Brain microvascular endothelial cell (primary cell): Measurements from ENCODE around the gene CLCA2.

ENCODE experiments used
- DNase-seq: peaks from one replicate; pipeline ENCODE4 v3.0.0-alpha.2; 2020
- H3K27ac ChIP-seq: fragments of 250-450 bp; sonication (Bioruptor Pico); 2 replicates; pipeline ENCODE4 v1.5.1; 2020; ENCODE audit warnings: mild to moderate bottlenecking, moderate library complexity
- H3K27me3 ChIP-seq: fragments of 250-450 bp; sonication (Bioruptor Pico); replicated peaks from 2 replicates; pipeline ENCODE4 v1.5.1; 2020; ENCODE audit warnings: mild to moderate bottlenecking
- H3K36me3 ChIP-seq: fragments of 250-450 bp; sonication (Bioruptor Pico); replicated peaks from 2 replicates; pipeline ENCODE4 v1.5.1; 2020; ENCODE audit warnings: mild to moderate bottlenecking
- H3K4me3 ChIP-seq: 2 replicates; pipeline ENCODE4 v1.5.1; 2011; ENCODE audit warnings: low read depth, mild to moderate bottlenecking, control low read depth, low read length, moderate library complexity
- CTCF ChIP-seq: IDR thresholded peaks from 2 replicates; pipeline ENCODE4 v1.5.1; 2011; ENCODE audit warnings: low read depth, mild to moderate bottlenecking, moderate library complexity, low read length, control low read depth, inconsistent platforms; ENCODE audit errors: missing control alignments
- in situ Hi-C: cut with HindIII; loops from 2 replicates; pipeline ENCODE4 v1.10.0; 2017; ENCODE audit warnings: low sequenced_read_pairs, low pct_ligation_motif_present

The CLCA2 gene

GRCh38 chr1:86466986-86467385, 43.0 kb downstream of the CLCA2 start:
- DNase-seq: peak; percentile 9
- H3K27me3 ChIP-seq: no peaks in the 10 kb centered on the region
- in situ Hi-C loops: no loop called here
- H3K36me3 ChIP-seq: no peaks in the 10 kb centered on the region
- H3K27ac ChIP-seq: no peak overlapping the region
- TF ChIP-seq CTCF: no peak
- H3K4me3 ChIP-seq: no peak overlapping the region

GRCh38 chr1:86468501-86468977, 44.6 kb downstream of the CLCA2 start, which contains the start of gene CLCA1:
Gene CLCA1, plus strand, starts transcription at chr1:86468927. Its CDS starts 45 bp downstream, at chr1:86468972.
- no peaks in the 10 kb centered on the region for H3K36me3 ChIP-seq
- in situ Hi-C loops: no loop called here
- DNase-seq: no peak
- H3K27me3 ChIP-seq: no peaks in the 10 kb centered on the region
- H3K27ac ChIP-seq: no peak within 1 kb of the TSS
- no peak within 1 kb of the TSS for H3K4me3 ChIP-seq
- no peak for TF ChIP-seq CTCF

GRCh38 chr1:86470859-86471258, 46.9 kb downstream of the CLCA2 start:
- no peak for DNase-seq
- no peak for TF ChIP-seq CTCF
- H3K4me3 ChIP-seq: no peak overlapping the region
- no peaks in the 10 kb centered on the region for H3K36me3 ChIP-seq
- H3K27me3 ChIP-seq: no peaks in the 10 kb centered on the region
- in situ Hi-C loops: no loop called here
- H3K27ac ChIP-seq: no peak overlapping the region

- Histone ChIP-seq H3K27ac (no peak overlapping the region), H3K27me3 (no peaks in the 10 kb centered on the region), H3K36me3 (no peaks in the 10 kb centered on the region), H3K4me3 (no peak overlapping the region)
- TF ChIP-seq CTCF: no peak
- DNase-seq: no peak
- in situ Hi-C loops: no loop called here
Measured at GRCh38 chr1:86471291-86471690, 47.3 kb downstream of the CLCA2 start.

GRCh38 chr1:86472152-86472551, 48.2 kb downstream of the CLCA2 start:
- Histone ChIP-seq H3K27me3 (no peaks in the 10 kb centered on the region), H3K36me3 (no peaks in the 10 kb centered on the region), H3K4me3 (no peak overlapping the region), H3K27ac (no peak overlapping the region)
- no peak for DNase-seq
- TF ChIP-seq CTCF: no peak
- in situ Hi-C loops: no loop called here

- no peaks in the 10 kb centered on the region for H3K36me3 ChIP-seq
- no peaks in the 10 kb centered on the region for H3K27me3 ChIP-seq
- no peak for TF ChIP-seq CTCF
- H3K4me3 ChIP-seq: no peak overlapping the region
- H3K27ac ChIP-seq: no peak overlapping the region
- in situ Hi-C loops: no loop called here
- DNase-seq: no peak
Measured at GRCh38 chr1:86472767-86473166, 48.8 kb downstream of the CLCA2 start.
